ENCODE results near the gene TPM2.
"Not testable (repeated sequence)": the region's sequence is repeated elsewhere in the genome, so short reads cannot be mapped to it uniquely, and the experiment has no call there.

Gene TPM2

DNA sequence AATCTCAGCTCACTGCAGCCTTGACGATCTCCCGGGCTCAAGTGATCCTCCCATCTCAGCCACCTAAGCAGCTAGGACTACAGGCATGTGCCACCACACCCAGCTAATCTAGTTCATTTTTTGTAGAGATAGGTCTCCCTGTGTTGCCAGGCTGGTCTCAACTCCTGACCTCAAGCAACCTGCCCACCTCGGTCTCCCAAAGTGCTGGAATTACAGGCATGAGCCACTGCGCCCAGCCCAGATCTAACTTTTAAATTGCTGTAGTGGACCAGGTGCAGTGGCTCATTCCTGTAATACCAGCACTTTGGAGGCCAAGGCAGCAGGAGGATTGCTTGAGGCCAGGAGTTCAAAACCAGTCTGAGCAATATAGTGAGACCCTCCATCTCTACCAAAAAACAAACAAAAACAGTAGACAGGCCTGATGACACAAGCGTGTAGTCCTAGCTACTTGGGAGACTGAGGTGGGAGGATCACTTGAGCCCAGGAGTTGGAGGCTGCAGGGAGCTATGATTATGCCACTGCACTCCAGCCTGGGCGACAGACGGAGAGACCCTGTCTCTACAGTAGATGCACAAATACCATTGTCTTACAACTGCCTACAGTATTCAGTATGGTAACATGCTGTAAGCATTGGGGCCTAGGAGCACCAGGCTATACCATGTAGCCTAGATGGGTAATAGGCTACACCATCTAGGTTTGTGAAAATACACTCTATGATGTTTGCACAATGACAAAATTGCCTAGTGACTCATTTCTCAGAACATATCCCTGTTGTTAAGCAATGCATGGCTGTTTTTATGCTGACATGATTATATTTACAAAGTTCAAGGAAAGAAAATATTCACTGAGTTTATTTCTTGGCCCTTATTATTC, 37.5 kb downstream of the TPM2 start:
- H3K4me3 Mint-ChIP-seq = peak overlapping the region; percentile 50
- H3K4me1 Mint-ChIP-seq (ENCODE audit: low read depth) = peaks cover 53% of the 10 kb centered on the region

DNA sequence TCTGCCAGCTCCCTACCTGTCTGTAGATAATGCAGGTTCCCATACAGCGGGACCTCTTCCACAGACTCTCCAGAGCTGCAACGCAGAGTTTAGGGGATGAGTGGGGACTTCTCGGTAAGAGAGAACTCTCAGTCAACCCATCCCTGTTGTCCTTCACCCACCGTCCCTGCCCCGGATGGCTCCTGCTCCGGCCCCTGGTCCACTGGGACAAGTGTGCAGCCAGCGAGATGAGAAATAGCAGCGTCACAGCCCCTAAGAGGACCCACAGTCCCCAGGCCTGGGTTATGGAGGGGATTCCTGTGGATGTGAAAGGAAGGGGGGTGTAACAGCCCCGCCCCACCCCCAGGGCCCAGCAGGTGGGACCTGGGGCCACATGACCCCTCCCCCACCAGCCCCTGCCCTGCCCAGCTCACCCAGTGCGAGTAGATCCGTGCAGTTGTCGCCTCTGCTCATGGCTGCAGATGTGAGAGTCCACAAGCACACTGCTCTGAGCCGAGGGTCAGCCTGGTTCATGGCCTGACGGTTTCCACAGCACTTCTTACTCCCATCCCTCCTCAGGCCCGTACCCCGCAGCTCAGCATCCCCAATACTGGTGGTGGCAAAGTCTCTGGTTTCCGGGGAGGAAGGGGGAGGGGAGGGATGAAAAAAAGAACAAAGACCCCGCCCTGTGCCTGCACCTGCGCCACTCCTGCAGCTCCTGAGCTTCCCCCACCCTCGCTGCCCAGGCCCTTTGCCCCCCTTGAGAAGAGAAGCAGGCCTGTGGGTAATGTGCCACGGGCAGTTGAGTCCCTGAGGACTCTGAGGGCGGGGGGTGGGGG, 39.2 kb downstream of the TPM2 start, which contains the start of gene SIT1:
Gene SIT1, minus strand, starts transcription at position 591 of the 818 bp plus-strand sequence. Its CDS starts 78 bp downstream, at position 513.
- Mint-ChIP-seq H3K9me3 (no peaks in the 10 kb centered on the region), H3K36me3 (ENCODE audit: low read depth) (peaks cover 24% of the 10 kb centered on the region), H3K27me3 (ENCODE audit: low read depth) (no peaks in the 10 kb centered on the region), H3K27ac (peak within 1 kb of the TSS; percentile 99), H3K4me3 (peak within 1 kb of the TSS; percentile 99), H3K4me1 (ENCODE audit: low read depth) (peaks cover 45% of the 10 kb centered on the region)

More for the DNA sequence above, 37.5 kb downstream of the TPM2 start:
- Mint-ChIP-seq H3K27me3 (ENCODE audit: low read depth) (no peaks in the 10 kb centered on the region), H3K36me3 (ENCODE audit: low read depth) (peaks cover 20% of the 10 kb centered on the region), H3K9me3 (no peaks in the 10 kb centered on the region), H3K27ac (peak overlapping the region; percentile 26)

DNA sequence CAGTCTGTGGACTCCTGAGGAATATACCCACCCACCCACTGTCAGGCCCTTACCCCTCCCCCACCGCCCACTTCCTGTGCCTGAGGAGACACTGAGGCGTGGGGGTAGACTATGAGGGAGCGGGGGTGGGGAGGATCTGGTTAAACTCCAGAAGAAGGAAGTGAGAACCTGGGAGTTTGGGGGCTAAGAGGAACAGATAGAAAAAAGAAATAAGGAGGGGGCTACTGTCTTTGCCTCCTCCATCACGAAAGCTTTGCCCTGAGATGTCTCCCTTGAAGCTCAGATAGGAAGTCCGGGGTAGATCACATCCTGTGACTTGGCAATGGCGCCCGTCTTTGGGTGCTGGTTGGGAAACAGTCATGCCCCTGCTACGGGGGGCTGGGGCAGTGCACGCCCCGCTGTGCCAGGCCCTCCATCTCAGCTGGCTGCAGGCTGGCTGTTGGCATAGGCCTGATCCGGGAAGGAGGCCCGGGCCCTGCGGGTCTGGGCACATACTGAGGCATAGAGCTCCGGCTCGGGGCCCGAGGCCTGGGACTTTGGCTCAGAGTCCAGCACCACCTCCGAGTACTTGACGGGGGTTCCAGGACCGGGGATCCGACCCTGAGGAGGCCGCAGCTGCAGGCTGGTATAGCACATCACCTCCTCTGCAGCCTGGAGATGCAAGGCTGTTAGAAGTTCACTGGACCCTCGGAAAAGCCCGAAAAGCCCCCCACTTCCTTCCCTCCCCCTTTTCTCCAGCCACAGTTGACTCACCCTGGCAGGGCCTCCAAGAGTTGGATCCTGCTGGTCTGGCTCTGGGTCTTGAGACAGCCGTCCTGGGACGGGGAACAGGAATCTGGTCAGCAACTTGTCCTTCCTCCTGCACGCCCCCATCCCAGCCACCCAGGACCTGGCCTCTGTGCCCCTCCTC, 40.0 kb downstream of the TPM2 start:
- Mint-ChIP-seq H3K9me3 (no peaks in the 10 kb centered on the region), H3K4me1 (ENCODE audit: low read depth) (peaks cover 48% of the 10 kb centered on the region), H3K27me3 (ENCODE audit: low read depth) (no peaks in the 10 kb centered on the region), H3K36me3 (ENCODE audit: low read depth) (peaks cover 25% of the 10 kb centered on the region), H3K27ac (peak overlapping the region; percentile 99), H3K4me3 (peak overlapping the region; percentile 99)

DNA sequence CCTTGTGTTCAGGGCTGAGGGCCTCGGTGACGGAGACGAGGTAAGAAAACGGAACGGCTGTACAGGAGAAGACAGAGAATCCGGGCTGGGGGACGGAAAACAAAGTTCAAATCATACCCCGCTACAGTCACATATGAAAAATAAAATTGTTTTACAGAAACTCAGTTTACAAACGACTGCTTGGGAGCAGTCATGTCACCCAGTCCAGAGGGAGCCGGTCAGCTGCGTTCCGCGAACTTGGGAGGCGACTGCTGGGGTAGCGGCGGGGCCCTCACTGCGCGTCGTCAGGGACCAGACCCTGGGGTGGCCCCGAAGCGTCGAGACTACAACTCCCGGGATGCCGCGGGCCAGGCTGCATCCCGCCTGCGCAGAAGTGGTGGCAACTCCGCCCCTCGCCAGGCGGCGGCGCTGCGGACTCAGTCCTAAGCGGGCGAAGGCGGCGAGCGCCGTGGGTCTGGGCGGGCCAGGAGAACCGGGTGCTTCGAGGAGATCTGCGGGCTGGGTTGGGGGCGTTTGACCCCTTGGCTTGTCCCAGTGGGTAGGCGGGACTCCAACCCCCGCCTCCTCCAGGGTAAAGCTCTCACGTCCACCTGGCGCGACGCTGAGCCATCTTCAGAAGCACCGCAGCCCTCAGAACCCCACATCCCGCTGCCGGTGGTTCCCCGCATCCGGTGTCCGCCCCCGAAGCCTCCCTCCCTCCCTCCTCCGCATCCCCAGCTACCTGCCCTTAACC, 43.0 kb downstream of the TPM2 start:
- Mint-ChIP-seq H3K36me3 (ENCODE audit: low read depth) (peaks cover 35% of the 10 kb centered on the region), H3K27ac (peak overlapping the region; percentile 99), H3K9me3 (peaks cover under 1% of the 10 kb centered on the region), H3K4me3 (peak overlapping the region; percentile 99), H3K27me3 (ENCODE audit: low read depth) (no peaks in the 10 kb centered on the region), H3K4me1 (ENCODE audit: low read depth) (peaks cover 46% of the 10 kb centered on the region)

DNA sequence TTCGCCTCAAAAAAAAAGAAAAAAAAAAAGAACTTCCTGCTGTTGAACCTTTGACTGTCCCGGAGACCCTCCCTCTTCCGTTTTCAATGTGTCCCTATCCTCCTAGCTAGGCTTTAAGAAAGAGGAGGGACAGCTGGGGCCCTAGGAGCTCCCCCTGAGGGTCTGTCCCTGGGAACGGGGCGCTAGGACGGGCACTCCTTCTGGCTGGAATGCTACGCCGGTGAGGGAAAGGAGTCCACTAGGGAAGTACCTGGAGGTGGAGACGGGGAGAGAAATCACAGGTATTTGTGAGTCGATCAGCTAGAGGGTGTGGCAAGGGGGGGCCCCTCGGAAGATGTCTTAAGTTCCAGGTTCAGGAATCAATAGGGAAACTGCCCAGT, 43.6 kb downstream of the TPM2 start:
- peak overlapping the region; percentile 99 for H3K27ac Mint-ChIP-seq

DNA sequence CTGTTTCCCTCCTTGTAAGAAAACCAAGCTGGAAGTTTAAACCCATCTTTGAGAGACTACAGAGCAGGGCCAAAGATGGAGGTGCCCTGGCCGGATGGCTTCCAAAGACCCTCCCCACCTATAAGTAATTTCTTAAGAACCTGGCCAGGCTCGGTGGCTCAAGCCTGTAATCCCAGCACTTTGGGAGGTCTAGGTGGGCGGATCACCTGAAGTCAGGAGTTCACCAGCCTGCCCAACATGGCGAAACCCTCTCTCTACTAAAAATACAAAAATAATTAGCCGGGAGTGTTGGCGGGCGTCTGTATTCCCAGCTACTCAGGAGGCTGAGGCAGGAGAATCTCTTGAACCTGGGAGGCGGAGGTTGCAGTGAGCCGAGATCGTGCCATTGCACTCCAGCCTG, 44.0 kb downstream of the TPM2 start:
- peak overlapping the region; percentile 99 for H3K4me3 Mint-ChIP-seq
- peaks cover 44% of the 10 kb centered on the region for H3K36me3 Mint-ChIP-seq (ENCODE audit: low read depth)
- not testable (repeated sequence) for H3K9me3 Mint-ChIP-seq; H3K27me3 Mint-ChIP-seq (ENCODE audit: low read depth)
- peaks cover 44% of the 10 kb centered on the region for H3K4me1 Mint-ChIP-seq (ENCODE audit: low read depth)
- H3K27ac Mint-ChIP-seq = peak overlapping the region; percentile 99

More for the DNA sequence above, 43.6 kb downstream of the TPM2 start:
- H3K4me3 Mint-ChIP-seq = peak overlapping the region; percentile 99
- peaks cover 6% of the 10 kb centered on the region for H3K9me3 Mint-ChIP-seq
- H3K4me1 Mint-ChIP-seq (ENCODE audit: low read depth) = peaks cover 45% of the 10 kb centered on the region
- H3K36me3 Mint-ChIP-seq (ENCODE audit: low read depth) = peaks cover 40% of the 10 kb centered on the region
- no peaks in the 10 kb centered on the region for H3K27me3 Mint-ChIP-seq (ENCODE audit: low read depth)

DNA sequence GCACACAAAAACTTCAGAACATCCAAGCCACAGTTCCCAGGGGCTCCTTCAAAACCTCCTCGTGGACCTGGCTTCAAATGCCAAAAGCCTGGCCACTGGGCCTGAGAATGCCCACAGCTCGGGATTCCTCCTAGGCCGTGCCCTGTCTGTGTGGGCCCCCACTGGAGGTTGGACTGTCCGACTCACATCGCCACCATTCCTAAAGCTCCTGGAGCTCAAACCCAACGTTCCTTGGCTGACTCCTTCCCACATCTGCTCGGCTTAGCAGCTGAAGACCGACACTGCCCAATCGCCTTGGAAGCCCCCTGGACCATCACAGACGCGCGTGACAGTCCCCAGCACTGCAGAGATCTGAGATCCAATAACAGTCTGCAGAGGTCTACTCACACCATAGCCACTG, 46.7 kb downstream of the TPM2 start:
- Mint-ChIP-seq H3K27me3 (ENCODE audit: low read depth) (no peaks in the 10 kb centered on the region), H3K36me3 (ENCODE audit: low read depth) (peaks cover 38% of the 10 kb centered on the region), H3K9me3 (peaks cover 14% of the 10 kb centered on the region), H3K27ac (no peak overlapping the region), H3K4me3 (no peak overlapping the region), H3K4me1 (ENCODE audit: low read depth) (peaks cover 44% of the 10 kb centered on the region)

DNA sequence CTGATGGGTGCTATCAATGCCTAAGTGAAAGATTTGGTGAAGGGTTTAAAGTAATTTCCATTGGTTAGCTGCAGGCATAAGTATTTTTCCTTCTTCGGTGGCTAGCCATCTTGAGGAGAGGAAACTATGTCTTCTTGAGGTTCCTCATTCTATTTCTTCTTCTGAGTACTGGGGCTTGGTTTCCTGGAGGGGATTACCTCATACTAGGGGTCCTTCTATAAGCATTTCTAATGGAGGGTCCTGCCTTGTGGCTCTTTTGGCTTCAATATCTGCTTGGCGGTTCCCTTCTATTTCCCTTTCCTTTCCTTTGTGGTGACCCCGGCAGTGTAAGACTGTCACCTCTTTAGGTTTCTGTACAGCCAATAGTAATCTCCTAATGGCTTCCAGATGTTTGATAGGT, 48.2 kb downstream of the TPM2 start:
- H3K4me1 Mint-ChIP-seq (ENCODE audit: low read depth) = peaks cover 47% of the 10 kb centered on the region
- peaks cover 14% of the 10 kb centered on the region for H3K9me3 Mint-ChIP-seq
- not testable (repeated sequence) for H3K27ac Mint-ChIP-seq; H3K27me3 Mint-ChIP-seq (ENCODE audit: low read depth); H3K4me3 Mint-ChIP-seq
- H3K36me3 Mint-ChIP-seq (ENCODE audit: low read depth) = peaks cover 36% of the 10 kb centered on the region

DNA sequence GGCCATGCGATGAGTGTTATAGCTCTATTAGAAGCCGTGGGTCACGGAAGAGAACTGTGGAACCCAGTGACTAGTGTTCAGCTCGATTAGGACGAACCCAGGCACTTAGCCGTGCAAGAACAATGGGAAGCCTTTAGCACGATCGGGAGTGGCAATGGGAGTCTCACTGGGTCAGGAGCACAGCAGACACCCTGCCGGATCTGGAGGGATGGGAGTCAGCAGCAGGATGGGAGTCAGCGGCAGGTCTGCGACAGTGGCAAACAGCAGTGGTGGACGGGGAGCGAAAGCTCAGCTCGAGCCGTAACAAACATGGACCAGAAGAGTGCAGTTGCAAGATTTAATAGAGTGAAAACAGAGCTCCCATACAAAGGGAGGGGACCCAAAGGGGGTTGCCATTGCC, 49.3 kb downstream of the TPM2 start:
- H3K9me3 Mint-ChIP-seq = peaks cover 14% of the 10 kb centered on the region

DNA sequence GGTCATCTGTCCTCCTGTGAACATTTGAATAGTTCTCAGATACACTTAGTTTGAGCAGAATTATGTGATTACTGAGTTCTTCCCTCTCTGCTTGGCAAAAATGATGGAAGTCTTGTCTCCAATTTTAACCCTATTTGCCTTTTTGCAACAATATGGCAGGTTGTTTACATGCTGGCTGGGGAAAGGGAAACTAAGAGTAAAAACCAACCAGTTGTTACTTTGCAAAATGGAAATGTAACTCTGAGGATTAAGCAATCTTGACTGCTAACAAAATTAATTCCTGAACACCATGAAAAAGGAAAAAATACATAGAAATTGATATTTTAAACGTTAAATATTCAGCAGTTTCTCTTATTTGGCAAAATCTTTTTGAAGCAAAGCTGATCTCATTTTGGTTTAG, 50.1 kb downstream of the TPM2 start:
- peaks cover 47% of the 10 kb centered on the region for H3K4me1 Mint-ChIP-seq (ENCODE audit: low read depth)
- H3K27ac Mint-ChIP-seq = peak overlapping the region; percentile 80
- H3K9me3 Mint-ChIP-seq = peaks cover 14% of the 10 kb centered on the region
- H3K27me3 Mint-ChIP-seq (ENCODE audit: low read depth) = no peaks in the 10 kb centered on the region
- H3K36me3 Mint-ChIP-seq (ENCODE audit: low read depth) = peaks cover 30% of the 10 kb centered on the region
- H3K4me3 Mint-ChIP-seq = peak overlapping the region; percentile 59

More for the DNA sequence above, 49.3 kb downstream of the TPM2 start:
- H3K4me3 Mint-ChIP-seq; H3K27ac Mint-ChIP-seq; H3K27me3 Mint-ChIP-seq (ENCODE audit: low read depth): not testable (repeated sequence)
- H3K4me1 Mint-ChIP-seq (ENCODE audit: low read depth) = peaks cover 46% of the 10 kb centered on the region
- H3K36me3 Mint-ChIP-seq (ENCODE audit: low read depth) = peaks cover 32% of the 10 kb centered on the region

DNA sequence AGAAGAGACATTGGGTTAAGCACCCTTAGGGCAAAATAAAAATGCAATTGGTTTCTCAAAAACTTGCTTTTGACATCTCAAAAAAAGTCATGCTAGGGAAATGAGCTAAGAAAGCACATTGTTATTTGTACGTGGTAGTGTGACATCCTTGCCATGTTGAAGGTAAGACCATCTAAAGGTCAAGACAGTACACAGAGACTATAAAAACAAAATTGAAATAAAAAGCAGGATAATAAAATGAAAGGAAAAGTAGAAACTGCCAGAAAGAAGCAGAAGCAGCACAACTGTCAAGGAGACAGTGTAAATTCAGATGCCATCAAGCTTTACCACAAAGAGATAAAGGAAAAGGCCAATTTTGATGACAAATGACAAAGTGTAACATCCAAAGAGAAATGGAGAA, 50.5 kb downstream of the TPM2 start:
- Mint-ChIP-seq H3K4me3 (peak overlapping the region; percentile 59), H3K4me1 (ENCODE audit: low read depth) (peaks cover 43% of the 10 kb centered on the region), H3K36me3 (ENCODE audit: low read depth) (peaks cover 26% of the 10 kb centered on the region), H3K9me3 (peaks cover 14% of the 10 kb centered on the region), H3K27ac (peak overlapping the region; percentile 80)
- H3K27me3 Mint-ChIP-seq (ENCODE audit: low read depth) = not testable (repeated sequence)

DNA sequence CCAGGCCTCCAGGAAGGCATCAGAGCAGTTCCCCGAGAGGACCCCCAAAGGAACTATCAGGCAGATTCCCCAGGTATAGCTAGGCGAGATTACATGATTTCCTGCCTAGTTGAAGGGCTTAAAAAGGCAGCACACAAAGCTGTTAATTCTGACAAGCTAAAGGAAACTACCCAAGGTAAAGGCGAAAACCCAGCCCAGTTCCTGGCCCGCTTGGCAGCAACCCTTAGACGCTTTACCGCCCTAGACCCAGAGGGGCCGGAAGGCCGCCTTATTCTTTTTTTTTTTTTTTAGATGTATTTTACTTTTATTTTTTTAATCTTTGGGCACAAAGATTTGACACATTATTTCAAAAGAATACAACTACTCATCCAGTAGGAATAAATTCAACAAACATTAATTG, 51.0 kb downstream of the TPM2 start:
- H3K4me3 Mint-ChIP-seq = peak overlapping the region; percentile 30
- H3K27ac Mint-ChIP-seq = peak overlapping the region; percentile 80
- peaks cover 26% of the 10 kb centered on the region for H3K36me3 Mint-ChIP-seq (ENCODE audit: low read depth)
- H3K27me3 Mint-ChIP-seq (ENCODE audit: low read depth) = not testable (repeated sequence)
- H3K9me3 Mint-ChIP-seq = peaks cover 14% of the 10 kb centered on the region
- peaks cover 43% of the 10 kb centered on the region for H3K4me1 Mint-ChIP-seq (ENCODE audit: low read depth)

DNA sequence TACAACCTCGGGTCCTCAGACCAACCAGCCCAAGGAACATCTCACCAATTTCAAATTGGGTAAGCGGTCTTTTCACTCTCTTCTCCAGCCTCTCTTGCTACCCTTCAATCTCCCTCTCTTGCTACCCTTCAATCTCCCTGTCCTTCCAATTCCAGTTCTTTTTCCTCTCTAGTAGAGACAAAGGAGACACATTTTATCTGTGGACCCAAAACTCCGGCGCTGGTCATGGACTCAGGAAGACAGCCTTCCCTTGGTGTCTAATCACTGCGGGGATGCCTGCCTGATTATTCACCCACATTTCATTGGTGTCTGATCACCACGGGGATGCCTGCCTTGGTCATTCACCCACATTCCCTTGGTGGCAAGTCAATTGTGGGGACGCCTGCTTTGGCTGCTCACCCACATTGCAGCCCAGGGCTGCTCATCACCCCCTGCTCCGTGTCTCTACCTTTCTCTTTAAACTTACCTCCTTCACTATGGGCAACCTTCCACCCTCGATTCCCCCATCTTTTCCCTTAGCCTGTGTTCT, 52.2 kb downstream of the TPM2 start:
- peaks cover 21% of the 10 kb centered on the region for H3K36me3 Mint-ChIP-seq (ENCODE audit: low read depth)
- peaks cover 41% of the 10 kb centered on the region for H3K4me1 Mint-ChIP-seq (ENCODE audit: low read depth)
- not testable (repeated sequence) for H3K4me3 Mint-ChIP-seq; H3K27me3 Mint-ChIP-seq (ENCODE audit: low read depth)
- H3K27ac Mint-ChIP-seq = peak overlapping the region; percentile 23
- peaks cover 14% of the 10 kb centered on the region for H3K9me3 Mint-ChIP-seq

Measured in T-helper 1 cell treated with Interleukin-12 subunit alpha and Interleukin-12 subunit beta and Interleukin-4 antibody, amounts not matched to agents 30 μg/mL and 1 μg/mL, for 36 hours (primary cell).